NCI-H2227 (cell line): ENCODE measurements around the gene SPRR2G.
"Not testable (repeated sequence)": the region's sequence is repeated elsewhere in the genome, so short reads cannot be mapped to it uniquely, and the experiment has no call there.

Experiments
- DNase-seq: peaks from one replicate; lab custom pipeline; 2025; ENCODE audit not compliant: unreplicated experiment; lab: John Stamatoyannopoulos, UW

SPRR2G gene

DNA sequence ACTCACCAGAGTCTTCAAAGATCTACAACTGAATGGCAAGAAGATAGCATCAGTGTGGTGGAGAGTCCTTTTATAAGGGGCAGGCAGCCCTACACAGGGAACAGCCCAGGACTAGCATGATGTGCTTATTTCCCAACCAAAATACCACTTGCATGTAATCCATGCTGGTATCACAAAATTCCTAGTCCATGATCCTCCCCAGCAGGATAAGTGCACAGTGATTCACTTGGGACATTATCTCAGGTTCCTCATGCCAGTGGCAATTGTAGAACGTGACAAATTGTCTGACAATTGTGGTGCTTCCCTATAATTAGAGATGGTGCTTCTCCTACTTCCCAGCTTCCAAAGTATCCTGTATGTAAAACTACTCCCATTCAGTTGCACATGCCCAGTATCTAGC, at the start of gene SPRR2G:
SPRR2G (minus strand) TSS at position 45 of the 400 bp plus-strand sequence. CDS start 780 bp downstream, outside the sequence.
- no peak for DNase-seq

DNA sequence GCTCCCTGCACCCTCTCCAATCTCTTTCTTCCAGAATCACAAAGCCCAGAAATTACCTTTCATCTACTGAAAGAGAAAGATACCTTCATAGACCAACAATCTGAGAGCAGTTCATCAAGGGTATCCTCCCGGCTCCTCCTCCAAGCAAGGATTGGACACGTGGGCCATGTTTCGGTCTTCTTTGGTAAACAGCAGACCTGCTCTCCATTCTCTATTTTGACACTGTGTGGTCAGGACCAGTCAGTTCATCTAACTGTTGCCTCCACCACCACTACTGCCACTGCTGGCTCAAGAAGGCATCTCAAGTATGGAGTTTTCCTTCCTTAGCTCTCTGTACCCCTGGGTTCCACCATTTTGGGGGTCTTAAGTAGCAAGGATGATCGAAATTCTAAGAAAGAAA, 44.5 kb upstream of the SPRR2G start:
- DNase-seq: no peak

GRCh38 chr1:153194331-153195050, 43.8 kb upstream of the SPRR2G start:
- DNase-seq: no peak

DNA sequence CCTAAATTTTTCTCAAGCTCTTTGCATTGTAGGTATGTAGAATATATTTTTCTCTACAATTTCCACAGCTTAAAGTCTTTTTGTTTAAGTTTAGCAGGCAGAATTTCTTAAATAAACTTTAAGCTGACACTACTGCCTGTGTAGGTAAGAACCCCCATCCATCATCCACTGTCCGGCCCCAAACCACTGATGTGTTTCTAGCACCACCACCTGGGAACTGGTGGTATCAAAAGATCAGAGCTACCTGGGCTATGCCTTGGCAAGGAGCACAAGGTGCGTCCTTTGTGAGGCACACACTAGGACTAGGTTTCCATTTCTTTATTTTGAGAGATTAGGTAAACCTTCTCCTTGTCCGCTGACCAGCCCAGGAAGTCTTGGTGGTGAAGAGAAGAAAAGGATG, 42.0 kb upstream of the SPRR2G start:
- no peak for DNase-seq

- no peak for DNase-seq
These were observed 39.7 kb upstream of the SPRR2G start for GRCh38 chr1:153190373-153190772.

DNA sequence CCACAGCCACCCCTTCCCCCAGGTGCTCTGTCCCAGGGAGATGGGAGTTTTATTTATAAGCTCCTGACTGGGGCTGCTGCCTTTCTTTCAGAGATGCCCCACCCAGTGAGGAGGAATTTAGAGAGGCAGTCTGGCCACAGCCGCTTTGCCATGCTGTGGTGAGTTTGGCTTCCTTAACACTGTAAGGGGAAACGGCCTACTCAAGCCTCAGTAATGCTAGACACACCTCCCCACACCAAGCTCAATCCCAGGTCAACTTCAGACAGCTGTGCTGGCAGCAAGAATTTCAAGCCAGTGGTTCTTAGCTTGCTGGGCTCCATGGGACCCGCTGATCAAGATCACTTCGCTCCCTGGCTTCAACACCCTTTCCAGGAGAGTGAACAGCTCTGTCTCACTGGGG, 37.6 kb upstream of the SPRR2G start:
- not testable (repeated sequence) for DNase-seq

GRCh38 chr1:153180556-153180955, 29.9 kb upstream of the SPRR2G start:
- no peak for DNase-seq

DNA sequence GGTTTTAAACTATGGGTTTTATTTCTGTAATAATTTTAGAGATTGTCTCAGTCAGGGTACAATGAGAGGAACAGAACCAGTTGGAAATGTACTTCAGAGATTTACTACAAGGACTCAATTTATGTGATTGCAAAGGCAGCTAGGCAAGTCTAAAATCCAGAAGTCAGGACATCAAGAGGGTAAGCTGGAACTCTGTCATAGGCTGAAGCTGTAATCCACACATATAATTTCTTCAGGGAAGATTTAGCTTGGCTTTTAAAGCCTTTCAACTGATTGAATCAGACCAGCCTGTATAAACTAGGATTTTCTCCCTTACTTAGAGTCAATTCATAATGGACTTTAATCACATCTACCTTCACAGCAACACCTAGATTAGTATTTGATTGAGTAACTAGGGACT, 28.2 kb upstream of the SPRR2G start:
- no peak for DNase-seq

GRCh38 chr1:153174624-153175023, 23.9 kb upstream of the SPRR2G start:
- no peak for DNase-seq

- DNase-seq: no peak
These were observed 18.0 kb upstream of the SPRR2G start for GRCh38 chr1:153168686-153169085.

DNA sequence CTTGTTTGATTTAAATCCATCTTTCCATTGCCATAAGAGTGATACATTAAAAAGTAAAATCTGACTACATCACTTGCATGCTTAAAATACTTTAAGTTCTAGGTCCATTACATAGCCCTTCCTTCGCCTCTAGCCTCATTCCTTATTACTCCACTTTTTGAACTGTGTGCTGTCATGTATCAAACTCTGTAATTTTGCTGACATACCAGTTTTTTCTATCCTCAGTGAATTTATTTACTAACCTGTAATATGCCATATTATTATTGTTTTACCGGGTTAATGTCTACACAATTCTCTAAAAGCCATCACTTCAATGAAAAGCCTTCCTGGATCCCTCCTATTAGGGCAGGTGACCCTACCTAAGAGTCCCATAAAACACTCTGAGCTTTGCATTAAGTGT, 4.9 kb upstream of the SPRR2G start:
- DNase-seq: no peak

GRCh38 chr1:153152481-153152880, 1.8 kb upstream of the SPRR2G start:
- DNase-seq: no peak

- no peak for DNase-seq
These were observed 9.3 kb downstream of the SPRR2G start for GRCh38 chr1:153141377-153141776.

DNA sequence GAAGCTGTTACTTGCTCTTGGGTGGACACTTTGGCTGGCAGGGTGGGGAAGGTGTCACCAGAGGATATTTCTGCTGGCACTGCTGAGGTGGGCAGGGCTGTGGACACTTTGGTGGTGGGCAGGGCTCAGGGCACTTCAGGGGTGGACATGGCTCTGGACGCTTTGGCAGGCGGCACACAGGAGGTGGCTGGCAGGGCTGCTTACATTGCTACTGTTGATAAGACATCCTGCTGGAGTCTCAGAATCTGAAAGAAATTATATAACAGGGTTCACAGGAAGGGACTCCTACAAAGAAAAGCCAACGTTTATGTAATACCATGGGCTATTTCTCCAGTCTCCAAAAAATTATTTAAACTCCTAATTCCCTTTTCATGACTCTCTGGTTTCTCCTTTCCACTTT, 10.2 kb downstream of the SPRR2G start:
- no peak for DNase-seq

- no peak for DNase-seq
These were observed 16.9 kb downstream of the SPRR2G start for GRCh38 chr1:153133743-153134142.

DNA sequence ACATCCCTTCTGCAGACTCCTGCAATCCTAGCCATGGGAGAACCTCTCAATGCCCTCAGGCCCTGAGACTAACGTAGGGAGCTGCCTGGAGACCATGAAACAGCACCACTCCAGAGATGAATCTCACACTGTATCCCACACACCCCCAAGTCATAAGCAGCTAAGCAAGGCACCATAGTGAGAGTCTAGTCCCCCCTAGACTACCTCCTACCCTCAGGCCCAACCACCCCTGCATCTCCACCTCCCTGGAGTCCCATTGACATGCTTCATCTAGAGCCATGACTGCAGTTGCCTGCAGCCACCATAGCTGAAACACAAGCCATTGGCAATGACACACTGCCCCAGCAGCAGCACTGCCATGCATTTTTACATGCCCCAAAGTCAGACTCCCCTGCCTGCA, 17.4 kb downstream of the SPRR2G start:
- no peak for DNase-seq

DNA sequence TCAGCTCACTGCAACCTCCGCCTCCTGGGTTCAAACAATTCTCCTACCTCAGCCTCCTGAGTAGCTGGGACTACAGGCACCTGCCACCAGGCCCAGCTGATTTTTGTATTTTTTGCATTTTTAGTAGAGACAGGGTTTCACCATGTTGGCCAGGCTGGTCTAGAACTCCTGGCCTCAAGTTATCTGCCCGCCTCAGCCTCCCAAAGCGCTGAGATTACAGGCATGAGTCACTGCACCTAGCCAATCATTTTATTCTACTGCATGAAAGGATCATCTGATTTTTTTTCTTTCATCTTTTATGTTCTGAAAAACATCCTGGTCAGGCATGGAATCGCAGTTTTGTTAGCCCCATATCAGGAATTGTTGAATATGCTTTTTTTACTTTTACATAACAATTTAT, 22.0 kb downstream of the SPRR2G start:
- DNase-seq: not testable (repeated sequence)

- no peak for DNase-seq
These were observed 23.4 kb downstream of the SPRR2G start for GRCh38 chr1:153127296-153127695.

GRCh38 chr1:153125536-153125935, 25.2 kb downstream of the SPRR2G start:
- DNase-seq: no peak

- DNase-seq: not testable (repeated sequence)
These were observed 26.9 kb downstream of the SPRR2G start for GRCh38 chr1:153123793-153124192.

- no peak for DNase-seq
These were observed 27.8 kb downstream of the SPRR2G start for GRCh38 chr1:153122831-153123421.

- no peak for DNase-seq
These were observed 29.7 kb downstream of the SPRR2G start for GRCh38 chr1:153120945-153121344.

- no peak for DNase-seq
These were observed 31.2 kb downstream of the SPRR2G start for GRCh38 chr1:153119491-153119971.
